ENCODE data around the gene CCN5.

GRCh38 chr20:44720621-44720996 lies 5.4 kb downstream of the CCN5 start:
- no peak for TF ChIP-seq CTCF (conservative IDR thresholded peaks at IDR 0.05; ENCODE audit: low read length)
- TF ChIP-seq EZH2phosphoT487 (IDR thresholded peaks at IDR 0.05; ENCODE audit: borderline replicate concordance): no peak
